Measurements from ENCODE around the gene ZDHHC8.

The ZDHHC8 gene

GRCh38 chr22:20128902-20129746, 2.5 kb upstream of the ZDHHC8 start:
- peak; percentile 56 for DNase-seq (ENCODE audit: low spot score)

GRCh38 chr22:20129747-20130014, 1.9 kb upstream of the ZDHHC8 start:
- no peak for DNase-seq (ENCODE audit: low spot score)

- no peak for DNase-seq (ENCODE audit: low spot score)
These were observed 1.3 kb upstream of the ZDHHC8 start for GRCh38 chr22:20130319-20130718.

GRCh38 chr22:20130731-20131596, 640 bp upstream of the ZDHHC8 start:
- DNase-seq (ENCODE audit: low spot score), result peak; percentile 80

- DNase-seq (ENCODE audit: low spot score), result no peak
These were observed 468 bp downstream of the ZDHHC8 start for GRCh38 chr22:20131859-20132685.

GRCh38 chr22:20132686-20133246, 1.2 kb downstream of the ZDHHC8 start:
- DNase-seq (ENCODE audit: low spot score), result no peak

- no peak for DNase-seq (ENCODE audit: low spot score)
These were observed 2.4 kb downstream of the ZDHHC8 start for GRCh38 chr22:20133930-20134549.

GRCh38 chr22:20135265-20135664, 3.7 kb downstream of the ZDHHC8 start:
- DNase-seq (ENCODE audit: low spot score), result no peak

- DNase-seq (ENCODE audit: low spot score), result no peak
These were observed 4.4 kb downstream of the ZDHHC8 start for GRCh38 chr22:20135806-20136602.

GRCh38 chr22:20136603-20136873, 4.9 kb downstream of the ZDHHC8 start:
- DNase-seq (ENCODE audit: low spot score), result no peak

GRCh38 chr22:20137113-20137512, 5.5 kb downstream of the ZDHHC8 start:
- DNase-seq (ENCODE audit: low spot score), result no peak

GRCh38 chr22:20137671-20138416, 6.2 kb downstream of the ZDHHC8 start:
- no peak for DNase-seq (ENCODE audit: low spot score)

GRCh38 chr22:20138417-20138738, 6.8 kb downstream of the ZDHHC8 start:
- no peak for DNase-seq (ENCODE audit: low spot score)

- no peak for DNase-seq (ENCODE audit: low spot score)
These were observed 7.3 kb downstream of the ZDHHC8 start for GRCh38 chr22:20138868-20139267.

- DNase-seq (ENCODE audit: low spot score), result no peak
These were observed 7.9 kb downstream of the ZDHHC8 start for GRCh38 chr22:20139391-20140106.

GRCh38 chr22:20140107-20140445, 8.5 kb downstream of the ZDHHC8 start:
- no peak for DNase-seq (ENCODE audit: low spot score)

- DNase-seq (ENCODE audit: low spot score), result no peak
These were observed 8.9 kb downstream of the ZDHHC8 start for GRCh38 chr22:20140521-20140964.

GRCh38 chr22:20141186-20142077, 9.8 kb downstream of the ZDHHC8 start:
- no peak for DNase-seq (ENCODE audit: low spot score)

Measured in SK-N-DZ (cell line).